HFF-Myc (cell line): ENCODE results near the gene COL26A1.

ENCODE experiments used
- DNase-seq: peaks from one replicate; pipeline ENCODE4 v3.0.0-alpha.2; 2011; ENCODE audit warnings: low read depth; ENCODE audit errors: extremely low read depth
- H3K4me3 ChIP-seq: replicated peaks from 2 replicates; pipeline ENCODE4 v1.5.1; 2011; ENCODE audit warnings: low read depth, mild to moderate bottlenecking, control low read depth, low read length
- TF ChIP-seq, protein P1 (sequence below): IDR thresholded peaks from 2 replicates; pipeline ENCODE4 v1.5.1; 2012; ENCODE audit warnings: mild to moderate bottlenecking, low read depth, low read length, control low read depth; ENCODE audit errors: missing control alignments

Gene COL26A1

DNA sequence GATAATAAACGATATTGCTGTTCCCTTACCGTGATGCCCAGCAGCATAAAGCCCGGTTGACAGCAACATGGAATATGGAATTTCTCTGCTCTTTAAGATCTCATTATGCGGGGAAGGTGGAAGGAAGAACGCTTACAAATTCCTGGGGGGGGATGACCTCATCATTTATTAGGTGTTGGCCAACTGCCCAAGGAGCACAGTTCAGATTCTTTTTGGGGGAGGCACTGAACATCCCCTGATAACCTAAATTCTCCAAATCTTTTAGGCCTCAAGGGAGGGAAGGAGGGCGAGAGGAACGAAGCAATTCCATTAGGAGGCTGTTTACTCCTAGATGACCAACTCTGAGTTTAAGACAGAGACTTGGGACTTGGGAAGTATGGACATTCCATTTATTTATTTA is 5.2 kb upstream of the COL26A1 start:
- TF ChIP-seq, protein P1, sequence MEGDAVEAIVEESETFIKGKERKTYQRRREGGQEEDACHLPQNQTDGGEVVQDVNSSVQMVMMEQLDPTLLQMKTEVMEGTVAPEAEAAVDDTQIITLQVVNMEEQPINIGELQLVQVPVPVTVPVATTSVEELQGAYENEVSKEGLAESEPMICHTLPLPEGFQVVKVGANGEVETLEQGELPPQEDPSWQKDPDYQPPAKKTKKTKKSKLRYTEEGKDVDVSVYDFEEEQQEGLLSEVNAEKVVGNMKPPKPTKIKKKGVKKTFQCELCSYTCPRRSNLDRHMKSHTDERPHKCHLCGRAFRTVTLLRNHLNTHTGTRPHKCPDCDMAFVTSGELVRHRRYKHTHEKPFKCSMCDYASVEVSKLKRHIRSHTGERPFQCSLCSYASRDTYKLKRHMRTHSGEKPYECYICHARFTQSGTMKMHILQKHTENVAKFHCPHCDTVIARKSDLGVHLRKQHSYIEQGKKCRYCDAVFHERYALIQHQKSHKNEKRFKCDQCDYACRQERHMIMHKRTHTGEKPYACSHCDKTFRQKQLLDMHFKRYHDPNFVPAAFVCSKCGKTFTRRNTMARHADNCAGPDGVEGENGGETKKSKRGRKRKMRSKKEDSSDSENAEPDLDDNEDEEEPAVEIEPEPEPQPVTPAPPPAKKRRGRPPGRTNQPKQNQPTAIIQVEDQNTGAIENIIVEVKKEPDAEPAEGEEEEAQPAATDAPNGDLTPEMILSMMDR: no peak
- H3K4me3 ChIP-seq: no peak overlapping the region
- DNase-seq: no peak

DNA sequence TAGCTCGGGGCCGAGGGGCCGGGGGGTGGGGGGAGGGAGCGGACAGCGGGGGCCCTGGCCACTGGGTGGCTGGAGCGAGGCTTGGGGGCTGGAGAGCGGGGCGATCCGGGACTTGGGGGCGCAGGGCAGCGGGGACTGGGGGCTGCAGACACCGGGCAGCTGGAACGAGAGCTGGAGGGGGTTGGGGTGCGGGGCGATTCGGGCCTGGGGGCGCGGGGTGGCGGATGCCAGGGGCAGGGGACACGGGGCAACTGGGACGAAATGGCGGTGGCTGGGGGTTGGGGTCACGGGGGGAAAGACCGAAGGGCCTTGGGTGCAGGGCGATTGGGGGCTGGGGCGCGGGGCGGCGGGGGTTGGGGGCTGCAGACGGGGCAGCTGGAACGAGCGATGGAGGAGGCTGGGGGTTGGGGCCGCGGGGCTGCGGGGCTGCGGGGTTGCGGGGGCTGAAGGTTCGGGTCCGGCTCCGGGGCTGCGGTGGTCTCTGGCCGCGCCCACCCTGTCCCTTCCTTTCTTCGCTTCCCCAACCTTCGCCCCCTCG is 590 bp downstream of the COL26A1 start:
- peak overlapping the region; percentile 50 for H3K4me3 ChIP-seq
- no peak for DNase-seq
- TF ChIP-seq, protein P1: no peak

DNA sequence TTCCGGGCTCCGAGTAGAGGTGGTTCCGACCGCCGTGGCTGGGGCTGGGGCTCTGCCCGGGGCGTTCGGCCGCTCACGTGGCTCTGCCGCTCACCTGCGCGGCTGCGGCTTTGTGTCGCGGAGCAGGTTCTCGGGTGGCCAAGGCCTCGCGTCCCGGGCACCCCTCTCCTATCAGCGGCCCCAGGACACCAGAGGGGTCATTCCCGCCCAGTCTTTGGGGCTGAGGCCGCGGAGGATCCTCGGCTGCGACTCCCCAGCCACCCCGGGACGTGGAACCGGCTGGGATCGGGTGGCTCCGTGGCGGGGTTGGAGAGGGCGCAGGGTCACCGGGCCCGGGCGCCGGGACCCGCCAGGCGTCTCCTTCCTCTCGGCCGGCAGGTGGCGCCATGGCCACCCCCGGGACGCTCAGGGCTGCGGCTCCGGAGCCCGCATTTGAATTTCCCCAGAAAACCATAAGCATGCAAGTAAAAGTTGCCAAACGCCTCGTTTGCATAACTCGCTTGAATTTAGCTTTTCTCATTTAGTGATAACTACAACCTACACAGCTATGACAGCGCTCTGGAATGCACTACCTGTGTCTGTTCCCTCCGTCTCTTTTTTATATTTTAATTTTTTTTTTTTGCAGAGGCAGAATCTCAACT is 1.2 kb downstream of the COL26A1 start:
- no peak for DNase-seq
- TF ChIP-seq, protein P1: peak; percentile 85
- peak overlapping the region; percentile 50 for H3K4me3 ChIP-seq

DNA sequence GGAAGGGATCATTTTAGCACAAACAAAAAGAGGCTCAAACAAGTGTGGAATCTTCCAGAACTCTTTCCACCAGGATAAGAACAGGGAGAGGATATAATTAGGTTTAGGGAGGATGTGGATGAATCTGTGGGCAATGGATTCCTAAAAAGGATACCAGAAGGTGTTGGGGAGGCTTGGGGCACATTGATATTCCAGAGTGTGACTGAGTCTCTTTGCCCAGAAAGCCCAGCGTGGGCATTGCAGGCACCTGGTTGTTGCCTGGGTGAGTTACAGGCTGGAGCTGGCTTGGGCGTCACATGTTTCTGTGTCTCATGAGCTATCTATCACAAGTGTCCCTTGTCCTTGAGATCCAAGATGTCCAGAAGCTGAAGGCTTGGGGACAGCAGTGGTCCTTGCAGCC is 3.3 kb downstream of the COL26A1 start:
- DNase-seq: no peak
- H3K4me3 ChIP-seq: no peak overlapping the region
- TF ChIP-seq, protein P1: no peak

DNA sequence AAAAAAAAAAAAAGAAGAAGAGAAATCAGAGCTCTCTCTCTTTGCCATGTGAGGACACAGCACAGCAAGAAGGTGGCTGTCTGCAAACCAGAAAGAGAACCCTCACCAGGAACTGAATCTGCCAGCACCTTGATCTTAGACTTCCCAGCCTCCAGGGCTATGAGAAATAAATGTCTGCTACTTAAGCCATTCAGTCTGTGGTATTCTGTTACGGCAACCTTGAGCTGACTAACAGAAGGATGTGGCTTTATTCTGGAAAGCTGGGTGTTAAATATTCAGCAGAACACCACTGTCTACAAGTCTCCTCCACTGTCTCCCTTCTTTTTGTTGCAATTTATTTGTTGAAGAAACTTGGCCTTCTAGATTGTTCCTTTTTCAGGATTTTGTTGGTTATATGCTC is 5.0 kb downstream of the COL26A1 start:
- DNase-seq: no peak
- no peak overlapping the region for H3K4me3 ChIP-seq
- TF ChIP-seq, protein P1: no peak

DNA sequence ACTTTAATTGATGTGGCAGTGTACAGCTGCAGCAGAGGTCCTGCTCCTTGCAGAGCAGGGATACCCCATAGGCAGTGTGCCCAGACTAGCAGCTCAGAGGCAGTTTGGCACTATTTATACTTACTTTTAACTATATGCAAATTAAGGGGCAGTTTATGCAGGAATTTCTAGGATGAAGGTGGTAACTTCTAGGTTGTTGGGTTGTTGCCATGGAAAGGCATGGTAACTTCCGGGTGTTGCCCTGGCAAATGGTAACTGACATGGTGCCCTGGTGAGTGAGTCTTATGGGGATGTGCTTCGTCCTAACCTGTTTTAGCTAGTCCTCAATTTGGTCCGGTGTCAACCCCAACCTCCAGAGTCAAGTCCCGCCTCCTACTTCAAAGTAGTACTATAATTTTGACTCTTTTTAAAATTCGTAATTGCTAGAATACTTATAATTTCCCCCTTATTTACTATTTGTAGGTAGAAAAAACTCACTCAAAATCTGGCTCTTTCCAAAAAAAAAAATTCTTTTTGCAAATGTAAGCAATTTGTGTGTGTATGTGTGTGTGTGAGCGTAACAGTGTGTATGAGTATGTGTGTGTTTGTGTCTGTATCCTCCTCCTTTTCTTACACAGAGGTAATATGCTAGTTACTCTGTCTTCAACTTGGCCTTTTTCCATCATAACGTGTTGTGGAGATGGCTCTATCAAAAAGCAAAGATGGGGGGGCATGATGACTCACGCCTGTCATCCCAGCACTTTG is 5.9 kb downstream of the COL26A1 start:
- DNase-seq: no peak
- TF ChIP-seq, protein P1: no peak
- no peak overlapping the region for H3K4me3 ChIP-seq

DNA sequence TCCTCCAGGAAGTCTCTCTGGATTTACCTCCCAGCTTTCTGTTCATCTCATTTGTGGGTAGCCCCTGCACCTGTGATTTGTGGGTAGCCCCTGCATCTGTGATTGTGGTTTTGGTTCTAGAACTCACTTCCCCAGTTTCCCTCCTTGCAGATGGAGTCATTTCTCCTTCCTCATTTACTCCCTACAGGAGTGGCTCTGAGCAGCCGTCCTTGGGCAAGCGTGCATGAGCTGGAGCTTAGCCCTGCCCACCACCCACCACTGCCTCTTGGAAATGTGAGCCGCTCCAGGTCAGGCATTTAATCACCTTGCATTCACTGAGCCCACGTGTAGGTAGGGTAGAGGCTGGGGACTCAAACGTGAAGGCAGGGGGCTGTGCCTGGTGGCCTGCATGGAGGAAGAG is 8.2 kb downstream of the COL26A1 start:
- no peak for DNase-seq
- TF ChIP-seq, protein P1: no peak
- no peak overlapping the region for H3K4me3 ChIP-seq
